Activated effector memory CD4-positive, alpha-beta T cell treated with Interleukin-2 at 50 U/mL for 16 hours (primary cell): ENCODE results near the gene CCDC91.
"Not testable (repeated sequence)": the region's sequence is repeated elsewhere in the genome, so short reads cannot be mapped to it uniquely, and the experiment has no call there.

Source experiments
- DNase-seq: peaks from one replicate; pipeline ENCODE4 v3.0.0-alpha.2; 2020

CCDC91 gene

GRCh38 chr12:28471762-28472161 is 281.5 kb downstream of the CCDC91 start:
- not testable (repeated sequence) for DNase-seq

GRCh38 chr12:28476206-28476605 is 285.9 kb downstream of the CCDC91 start:
- DNase-seq: not testable (repeated sequence)

GRCh38 chr12:28479097-28479496 is 288.8 kb downstream of the CCDC91 start:
- DNase-seq: not testable (repeated sequence)

- DNase-seq: no peak
Observed at GRCh38 chr12:28479683-28480082, 289.4 kb downstream of the CCDC91 start.

GRCh38 chr12:28484156-28484555 is 293.9 kb downstream of the CCDC91 start:
- no peak for DNase-seq

- DNase-seq: no peak
Observed at GRCh38 chr12:28486521-28486920, 296.3 kb downstream of the CCDC91 start.

GRCh38 chr12:28489246-28489645 is 299.0 kb downstream of the CCDC91 start:
- DNase-seq: no peak

- DNase-seq: no peak
Observed at GRCh38 chr12:28497889-28498411, 307.7 kb downstream of the CCDC91 start.

GRCh38 chr12:28498850-28499249 is 308.6 kb downstream of the CCDC91 start:
- no peak for DNase-seq

- no peak for DNase-seq
Observed at GRCh38 chr12:28500373-28501024, 310.2 kb downstream of the CCDC91 start.

- DNase-seq: no peak
Observed at GRCh38 chr12:28506271-28506670, 316.0 kb downstream of the CCDC91 start.

GRCh38 chr12:28507033-28507432 is 316.8 kb downstream of the CCDC91 start:
- DNase-seq: no peak

GRCh38 chr12:28507867-28508266 is 317.6 kb downstream of the CCDC91 start:
- no peak for DNase-seq

GRCh38 chr12:28512406-28512805 is 322.1 kb downstream of the CCDC91 start:
- DNase-seq: no peak

GRCh38 chr12:28512876-28513275 is 322.6 kb downstream of the CCDC91 start:
- DNase-seq: no peak

- no peak for DNase-seq
Observed at GRCh38 chr12:28513983-28514382, 323.7 kb downstream of the CCDC91 start.

GRCh38 chr12:28517101-28517500 is 326.8 kb downstream of the CCDC91 start:
- no peak for DNase-seq

GRCh38 chr12:28527631-28528249 is 337.5 kb downstream of the CCDC91 start:
- DNase-seq: no peak

GRCh38 chr12:28535216-28535615 is 345.0 kb downstream of the CCDC91 start:
- DNase-seq: no peak

- no peak for DNase-seq
Observed at GRCh38 chr12:28536088-28536487, 345.8 kb downstream of the CCDC91 start.

- DNase-seq: no peak
Observed at GRCh38 chr12:28537474-28537873, 347.2 kb downstream of the CCDC91 start.

GRCh38 chr12:28539691-28540323 is 349.6 kb downstream of the CCDC91 start:
- DNase-seq: no peak

- DNase-seq: no peak
Observed at GRCh38 chr12:28540324-28540714, 350.1 kb downstream of the CCDC91 start.
